RKO (cell line): ENCODE measurements around the gene TLE2.
"Not testable (repeated sequence)": the region's sequence is repeated elsewhere in the genome, so short reads cannot be mapped to it uniquely, and the experiment has no call there.

ENCODE experiments used
- DNase-seq: peaks from one replicate; pipeline ENCODE4 v3.0.0-alpha.2; 2016; ENCODE audit warnings: low spot score

TLE2 gene

GRCh38 chr19:3055741-3056416 lies 26.8 kb upstream of the TLE2 start:
- DNase-seq, result no peak

GRCh38 chr19:3054972-3055740 lies 26.1 kb upstream of the TLE2 start:
- no peak for DNase-seq

GRCh38 chr19:3054265-3054971 lies 25.3 kb upstream of the TLE2 start:
- no peak for DNase-seq

- no peak for DNase-seq
Observed at GRCh38 chr19:3053780-3054179, 24.7 kb upstream of the TLE2 start.

GRCh38 chr19:3053218-3053621 lies 24.1 kb upstream of the TLE2 start:
- DNase-seq, result no peak

GRCh38 chr19:3050016-3050415 lies 20.9 kb upstream of the TLE2 start:
- DNase-seq, result not testable (repeated sequence)

- no peak for DNase-seq
Observed at GRCh38 chr19:3049089-3049488, 20.0 kb upstream of the TLE2 start.

GRCh38 chr19:3048190-3048533 lies 19.1 kb upstream of the TLE2 start:
- no peak for DNase-seq

- no peak for DNase-seq
Observed at GRCh38 chr19:3047496-3048189, 18.6 kb upstream of the TLE2 start.

- no peak for DNase-seq
Observed at GRCh38 chr19:3046698-3047495, 17.8 kb upstream of the TLE2 start.

- no peak for DNase-seq
Observed at GRCh38 chr19:3045885-3046697, 17.0 kb upstream of the TLE2 start.

GRCh38 chr19:3045191-3045590 lies 16.1 kb upstream of the TLE2 start:
- no peak for DNase-seq

GRCh38 chr19:3042621-3043267 lies 13.7 kb upstream of the TLE2 start:
- DNase-seq, result no peak

- DNase-seq, result no peak
Observed at GRCh38 chr19:3041761-3042620, 12.9 kb upstream of the TLE2 start.

- DNase-seq, result no peak
Observed at GRCh38 chr19:3041327-3041726, 12.2 kb upstream of the TLE2 start.

- peak; percentile 56 for DNase-seq
Observed at GRCh38 chr19:3039641-3040077, 10.6 kb upstream of the TLE2 start.

GRCh38 chr19:3039125-3039524 lies 10.0 kb upstream of the TLE2 start:
- no peak for DNase-seq

- no peak for DNase-seq
Observed at GRCh38 chr19:3038214-3038613, 9.1 kb upstream of the TLE2 start.

- DNase-seq, result not testable (repeated sequence)
Observed at GRCh38 chr19:3036977-3037544, 8.0 kb upstream of the TLE2 start.
